Skin of body (tissue), 2 donors: ENCODE data around the gene RNF168. TPM values are rescaled to one million over a fixed set of nuclear protein-coding genes. Genes with fewer than 3 reads are reported as not detected.
"Not testable (repeated sequence)": the region's sequence is repeated elsewhere in the genome, so short reads cannot be mapped to it uniquely, and the experiment has no call there.

ENCODE experiments used
- DNase-seq: peaks from one replicate; lab custom pipeline; 2025; lab: John Stamatoyannopoulos, UW
- total RNA-seq: library from RNA; depleted of rRNA; stranded (reverse); fragments of >200 nt; gene quantifications from one replicate; pipeline ENCODE4 v1.2.3, GENCODE V29; 2014

RNF168 gene
- total RNA-seq, 1 donor from 2014 or later = 18.2 TPM

DNA sequence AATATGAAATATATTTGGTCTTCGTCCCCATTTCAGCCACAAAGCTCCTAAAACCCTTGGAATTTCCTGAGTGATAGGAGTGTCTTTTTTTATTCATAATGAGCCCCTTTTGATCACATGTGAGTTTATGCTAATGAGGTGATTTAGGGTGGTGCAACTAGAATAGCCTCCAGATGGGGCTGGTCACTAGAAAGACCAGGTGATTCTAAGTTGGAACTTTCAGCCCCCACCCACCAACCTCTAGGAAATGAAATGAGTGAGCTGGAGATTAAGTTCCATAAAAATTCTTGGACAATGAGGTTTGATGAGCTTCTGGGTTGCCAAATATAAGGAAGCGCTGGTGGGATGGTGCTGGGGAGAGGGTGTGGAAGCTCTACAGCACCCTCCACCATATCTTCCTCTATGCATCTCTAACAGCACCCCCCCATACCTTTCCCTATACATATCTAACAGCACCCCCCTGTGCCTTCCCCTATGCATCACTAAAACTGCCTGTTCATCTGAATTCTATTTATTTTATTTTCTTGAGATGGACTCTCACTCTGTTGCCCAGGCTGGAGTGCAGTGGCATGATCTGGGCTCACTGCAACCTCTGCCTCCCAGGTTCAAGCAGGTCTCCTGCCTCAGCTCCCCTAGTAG, 13.7 kb upstream of the RNF168 start:
- DNase-seq = no peak

DNA sequence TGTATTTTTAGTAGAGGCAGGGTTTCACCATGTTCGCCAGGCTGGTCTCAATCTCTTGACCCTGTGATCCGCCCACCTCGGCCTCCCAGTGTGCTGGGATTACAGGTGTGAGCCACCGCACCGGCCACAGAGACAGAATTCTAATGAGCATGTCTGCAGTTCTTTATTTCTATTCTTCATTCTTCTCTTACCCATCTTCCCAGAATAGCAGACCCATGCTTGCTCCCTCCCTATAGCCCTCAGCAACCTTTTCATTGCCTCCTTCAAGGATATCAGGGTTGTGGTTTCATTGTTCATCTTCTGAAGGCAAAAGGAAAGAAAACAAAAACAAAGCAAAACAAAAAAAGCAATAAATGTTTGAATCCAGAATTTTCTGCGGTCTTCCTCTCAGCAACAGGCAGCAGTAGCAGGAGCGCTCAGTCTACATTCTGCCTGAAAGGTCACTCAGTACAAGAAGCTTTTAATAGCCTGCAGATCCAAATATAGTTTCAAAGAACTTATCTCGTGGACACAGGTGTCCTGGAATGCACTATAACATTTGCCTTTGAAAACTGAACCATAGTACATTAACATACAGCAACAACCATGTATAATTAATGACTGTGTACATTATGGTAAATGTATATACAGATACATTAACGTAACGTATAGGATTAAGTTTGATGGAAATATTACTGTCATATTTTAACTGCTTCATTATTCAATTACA, 11.5 kb upstream of the RNF168 start, which contains the start of gene SMCO1:
TSS of gene SMCO1 (minus strand) at position 434 of the 709 bp plus-strand sequence. CDS start at position 297, 137 bp downstream.
- DNase-seq = no peak

DNA sequence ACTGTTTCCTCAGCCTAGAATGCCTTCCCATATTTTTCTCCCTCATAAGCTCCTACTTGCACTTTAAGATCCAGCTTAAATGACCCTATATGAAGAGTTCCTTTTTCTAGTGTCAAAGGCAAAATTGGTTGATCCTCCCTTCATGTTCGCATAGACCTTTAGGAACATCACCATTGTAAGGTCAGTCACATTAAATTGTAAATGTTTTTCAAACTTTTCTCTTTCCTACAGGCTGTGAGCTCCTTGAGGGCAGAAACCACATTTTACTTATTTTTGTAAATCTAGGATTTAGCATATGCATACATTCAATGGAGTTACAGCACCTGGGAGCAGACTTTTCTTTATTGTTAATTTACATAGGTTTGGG, 10.8 kb upstream of the RNF168 start:
- DNase-seq = no peak

DNA sequence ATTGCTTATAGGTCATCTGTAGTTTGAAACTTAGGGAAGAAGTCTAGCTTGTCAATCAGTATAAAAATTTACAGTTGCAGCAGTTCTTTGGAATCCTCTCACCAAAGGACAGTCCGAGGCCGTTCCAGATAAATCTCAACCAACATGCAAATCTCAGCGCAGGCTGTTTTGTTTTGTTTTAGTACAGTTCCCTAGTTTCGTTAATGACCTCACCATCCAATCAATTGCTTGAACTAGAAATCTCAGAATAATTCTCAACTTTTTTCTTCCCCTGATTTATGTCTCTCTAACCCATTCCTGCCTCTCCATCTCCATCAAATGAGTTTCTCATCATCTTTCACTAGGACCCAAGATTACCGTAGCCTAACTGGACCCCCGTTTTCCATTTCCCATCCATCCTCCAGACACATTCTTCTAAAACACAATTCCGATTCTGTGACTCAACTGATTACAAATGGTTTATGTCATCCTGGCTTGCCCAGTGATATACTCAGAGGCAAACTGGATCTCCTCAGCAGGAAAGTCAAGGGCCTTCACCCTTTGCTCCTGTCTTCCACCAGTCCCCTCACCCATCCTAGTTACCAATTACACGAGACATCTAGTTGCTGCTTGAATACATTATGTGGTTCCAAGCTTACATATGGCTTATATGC, 10.3 kb upstream of the RNF168 start:
- no peak for DNase-seq

DNA sequence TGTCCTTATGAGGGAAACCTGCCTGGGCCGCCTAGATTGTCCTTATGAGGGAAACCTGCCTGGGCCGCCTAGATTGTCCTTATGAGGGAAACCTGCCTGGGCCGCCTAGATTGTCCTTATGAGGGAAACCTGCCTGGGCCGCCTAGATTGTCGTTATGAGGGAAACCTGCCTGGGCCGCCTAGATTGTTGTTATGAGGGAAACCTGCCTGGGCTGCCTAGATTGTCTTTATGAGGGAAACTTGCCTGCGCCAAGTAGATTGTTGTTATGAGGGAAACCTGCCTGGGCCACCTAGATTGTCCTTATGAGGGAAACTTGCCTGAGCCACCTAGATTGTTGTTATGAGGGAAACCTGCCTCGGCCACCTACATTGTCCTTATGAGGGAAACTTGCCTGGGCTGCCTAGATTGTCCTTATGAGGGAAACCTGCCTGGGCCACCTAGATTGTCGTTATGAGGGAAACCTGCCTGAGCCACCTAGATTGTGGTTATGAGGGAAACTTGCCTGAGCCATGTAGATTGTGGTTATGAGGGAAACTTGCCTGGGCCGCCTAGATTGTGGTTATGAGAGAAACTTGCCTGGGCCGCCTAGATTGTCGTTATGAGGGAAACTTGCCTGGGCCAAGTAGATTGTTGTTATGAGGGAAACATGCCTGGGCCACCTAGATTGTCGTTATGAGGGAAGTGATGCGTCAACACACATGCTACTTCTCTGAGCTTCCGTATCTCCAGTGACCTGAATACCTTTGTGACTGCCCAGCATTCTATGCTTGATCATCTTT, 8.3 kb upstream of the RNF168 start:
- DNase-seq = not testable (repeated sequence)

DNA sequence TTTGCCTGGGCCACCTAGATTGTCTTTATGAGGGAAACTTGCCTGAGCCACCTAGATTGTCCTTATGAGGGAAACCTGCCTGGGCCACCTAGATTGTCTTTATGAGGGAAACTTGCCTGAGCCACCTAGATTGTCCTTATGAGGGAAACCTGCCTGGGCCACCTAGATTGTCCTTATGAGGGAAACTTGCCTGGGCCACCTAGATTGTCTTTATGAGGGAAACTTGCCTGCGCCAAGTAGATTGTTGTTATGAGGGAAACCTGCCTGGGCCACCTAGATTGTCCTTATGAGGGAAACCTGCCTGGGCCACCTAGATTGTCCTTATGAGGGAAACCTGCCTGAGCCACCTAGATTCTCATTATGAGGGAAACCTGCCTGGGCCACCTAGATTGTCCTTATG, 7.5 kb upstream of the RNF168 start:
- DNase-seq = not testable (repeated sequence)

DNA sequence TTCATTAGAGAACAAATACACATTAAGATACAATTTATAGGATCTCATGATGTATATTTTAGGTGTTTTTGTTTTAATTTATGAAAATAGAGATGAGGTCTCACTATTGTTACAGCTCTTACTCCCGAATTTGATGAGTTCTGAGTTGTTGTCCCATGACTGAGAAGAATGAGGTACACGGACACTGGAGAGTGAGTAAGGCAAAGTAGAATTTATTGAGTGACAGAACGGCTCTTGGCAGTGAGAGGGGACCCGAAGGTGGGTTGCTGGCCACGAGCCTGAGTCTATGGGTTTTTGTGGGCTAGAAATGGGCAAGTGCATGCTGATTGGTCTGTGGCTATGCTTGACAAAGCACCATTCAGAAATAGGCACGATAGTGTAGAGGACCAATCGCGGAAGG, 3.1 kb upstream of the RNF168 start:
- DNase-seq = no peak

DNA sequence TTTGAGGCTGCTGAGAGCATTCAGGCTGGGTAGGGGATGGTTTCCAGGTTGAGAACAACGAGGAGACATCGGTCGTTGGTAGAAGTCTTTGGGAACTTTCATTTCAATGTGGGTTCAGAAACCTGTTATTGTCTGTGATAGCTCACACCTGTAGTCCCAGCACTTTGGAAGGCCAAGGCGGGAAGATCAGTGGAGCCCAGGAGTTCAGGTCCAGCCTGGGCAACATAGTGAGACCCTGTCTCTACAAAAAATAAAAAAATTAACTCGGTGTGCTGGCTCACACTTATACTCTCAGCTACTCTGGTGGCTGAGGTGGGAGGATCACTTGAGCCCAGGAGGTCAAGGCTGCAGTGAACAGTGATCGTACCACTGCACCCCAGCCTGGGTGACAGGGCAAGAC, 988 bp upstream of the RNF168 start:
- no peak for DNase-seq

DNA sequence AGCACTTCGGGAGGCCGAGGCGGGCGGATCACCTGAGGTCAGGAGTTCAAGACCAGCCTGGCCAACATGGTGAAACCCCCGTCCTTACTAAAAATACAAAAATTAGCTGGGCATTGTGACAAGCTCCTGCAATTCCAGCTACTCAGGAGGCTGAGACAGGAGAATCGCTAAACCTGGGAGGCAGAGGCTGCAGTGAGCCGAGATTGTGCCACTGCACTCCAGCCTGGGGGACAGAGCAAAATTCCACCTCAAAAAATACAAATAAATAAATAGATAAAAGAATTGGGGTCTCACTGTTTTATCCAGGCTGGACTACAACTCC, 470 bp upstream of the RNF168 start:
- DNase-seq = not testable (repeated sequence)

DNA sequence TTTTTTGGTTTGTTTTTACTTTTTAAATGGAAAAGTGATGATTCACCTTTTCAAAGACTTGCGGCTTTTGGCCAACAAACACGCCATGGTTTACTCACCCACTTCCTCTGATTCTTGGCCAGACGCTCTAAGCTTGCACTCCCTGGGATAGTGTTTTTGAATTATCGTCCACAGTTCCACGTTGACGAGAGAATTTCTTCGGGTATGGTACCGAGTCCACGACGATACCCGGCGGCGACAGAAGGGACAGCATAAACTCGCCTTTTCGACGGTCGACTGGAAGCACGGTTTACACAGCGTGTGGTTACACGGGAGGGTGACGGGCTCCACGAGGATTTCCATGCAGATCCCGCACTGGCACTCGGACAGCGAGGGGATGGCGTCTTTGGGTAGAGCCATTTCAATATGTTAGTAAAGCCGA, 783 bp downstream of the RNF168 start:
- DNase-seq = peak; percentile 14

DNA sequence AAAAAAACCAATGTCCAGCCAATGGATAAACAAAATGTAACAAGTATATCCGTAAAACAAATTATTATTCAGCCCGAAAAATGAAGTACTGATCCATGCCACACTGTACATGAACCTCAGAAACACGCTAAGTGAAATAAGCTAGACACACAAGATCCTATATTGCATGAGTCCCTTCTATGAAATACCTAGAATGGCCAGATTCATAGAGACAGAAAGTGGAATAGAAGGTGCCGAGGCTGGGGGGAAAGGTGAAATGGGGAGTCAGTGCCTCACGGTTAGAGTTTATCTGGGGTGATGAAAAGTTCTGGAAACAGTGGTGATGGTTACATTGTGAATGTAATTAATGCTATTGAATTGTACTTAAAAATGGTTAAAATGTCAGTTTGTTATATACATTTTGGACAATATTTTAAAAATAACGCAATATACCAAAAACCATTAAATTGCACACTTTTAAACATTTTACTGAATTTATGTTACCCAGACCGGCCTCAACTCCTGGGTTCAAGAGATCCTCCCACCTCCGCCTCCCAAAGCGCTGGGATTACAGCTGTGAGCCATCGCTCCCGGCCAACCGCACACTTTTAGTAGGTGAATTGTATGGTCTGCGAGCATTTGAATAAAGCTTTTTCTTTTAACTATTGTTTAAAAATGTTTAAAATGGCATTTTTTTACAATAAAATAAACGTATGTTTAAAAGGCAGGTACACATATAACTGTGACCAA, 2.1 kb downstream of the RNF168 start:
- no peak for DNase-seq

DNA sequence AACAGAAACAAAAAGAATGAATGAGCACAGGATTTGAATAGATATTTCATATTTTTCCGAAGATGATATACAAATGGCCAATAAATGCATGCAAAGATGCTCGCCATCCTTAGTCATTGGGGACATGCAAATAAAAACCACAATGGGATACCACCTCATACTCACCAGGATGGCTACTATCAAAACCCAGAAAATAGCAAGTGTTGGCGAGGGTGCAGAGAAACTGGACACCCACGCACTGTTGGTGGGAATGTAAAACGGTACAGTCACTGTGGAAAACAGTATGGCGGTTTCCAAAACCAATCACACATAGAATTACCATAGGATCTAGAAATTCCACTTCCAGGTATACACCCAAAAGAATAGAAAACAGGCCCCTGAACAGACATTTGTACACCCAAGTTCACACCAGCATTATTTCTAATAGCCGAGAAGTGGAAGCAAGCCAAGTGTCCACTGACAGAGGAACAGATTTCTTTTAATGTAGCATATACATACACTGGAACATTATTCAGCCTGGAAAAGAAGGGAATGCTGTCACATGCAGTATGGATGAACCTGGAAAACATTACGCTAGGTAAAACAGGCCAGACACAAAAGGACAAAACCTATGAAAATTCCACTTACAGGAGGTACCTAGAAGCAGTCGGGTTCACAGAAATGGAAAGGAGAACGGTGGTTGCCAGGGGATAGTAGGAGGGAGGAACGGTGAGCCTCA, 3.6 kb downstream of the RNF168 start:
- DNase-seq = no peak

DNA sequence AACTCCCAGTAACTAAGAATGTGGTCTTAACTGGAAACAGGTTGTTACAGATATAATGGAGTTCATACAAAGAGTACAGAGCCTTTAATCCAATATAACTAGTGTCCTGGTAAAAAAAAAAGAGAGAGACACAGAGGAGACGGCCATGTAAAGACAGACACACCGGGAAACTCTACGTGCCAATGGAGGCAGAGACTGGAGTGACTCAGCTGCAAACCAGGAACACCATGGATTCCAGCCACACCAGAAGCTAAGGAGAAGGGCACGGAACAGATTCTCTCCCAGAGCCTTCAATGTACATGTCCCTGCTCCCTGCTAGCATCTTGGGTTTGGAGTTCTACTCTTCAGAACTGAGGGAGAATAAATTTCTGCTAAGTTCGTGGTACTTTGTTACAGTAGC, 4.5 kb downstream of the RNF168 start:
- no peak for DNase-seq

DNA sequence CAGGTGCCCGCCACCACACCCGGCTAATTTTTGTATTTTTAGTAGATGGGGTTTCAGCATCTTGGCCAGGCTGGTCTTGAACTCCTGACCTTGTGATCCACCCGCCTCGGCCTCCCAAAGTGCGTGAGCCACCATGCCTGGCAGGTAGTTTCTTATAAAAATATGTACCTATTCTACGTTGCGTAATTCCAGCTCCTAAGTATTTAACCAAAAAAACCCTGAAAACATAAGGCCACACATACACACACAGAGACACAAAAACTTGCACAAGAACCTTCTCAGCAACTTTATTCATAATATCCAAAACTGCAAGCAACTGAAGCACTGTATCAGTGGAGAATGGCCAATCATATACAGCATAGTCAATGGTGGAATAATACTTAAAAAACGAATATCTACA, 5.3 kb downstream of the RNF168 start:
- no peak for DNase-seq

DNA sequence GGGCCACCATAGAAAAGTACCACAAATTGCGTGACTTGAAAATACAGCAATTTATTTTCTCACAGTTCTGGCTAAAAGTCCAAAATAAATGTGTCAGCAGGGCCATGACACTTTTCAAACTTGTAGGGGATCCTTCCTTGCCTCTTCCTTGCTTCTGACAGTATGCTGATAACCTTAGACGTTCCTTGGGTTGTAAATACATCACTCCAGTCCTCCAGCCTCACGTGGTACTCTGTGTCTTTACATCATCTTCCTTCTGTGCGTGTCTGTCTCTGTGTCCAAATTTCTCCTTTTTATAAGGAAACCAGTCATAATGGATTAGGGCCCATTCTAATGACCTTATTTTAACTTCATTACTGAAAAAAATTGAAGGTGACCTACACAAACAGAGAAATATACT, 7.4 kb downstream of the RNF168 start:
- DNase-seq = no peak

DNA sequence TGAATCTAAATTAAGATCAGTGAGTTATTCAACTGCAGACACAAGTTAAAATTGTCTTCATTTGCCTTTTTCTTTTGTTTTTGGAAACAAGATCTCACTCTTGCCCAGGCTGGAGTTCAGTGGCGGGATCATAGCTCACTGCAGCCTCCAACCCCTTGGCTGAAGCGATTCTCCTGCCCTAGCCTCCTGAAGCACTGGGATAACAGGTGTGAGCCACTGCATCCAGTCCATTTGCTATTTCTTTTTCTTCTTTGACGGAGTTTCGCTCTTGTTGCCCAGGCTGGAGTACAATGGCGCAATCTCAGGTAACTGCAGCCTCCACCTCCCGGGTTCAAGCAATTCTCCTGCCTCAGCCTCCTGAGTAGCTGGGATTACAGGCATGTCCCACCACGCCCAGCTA, 10.3 kb downstream of the RNF168 start:
- DNase-seq = no peak

DNA sequence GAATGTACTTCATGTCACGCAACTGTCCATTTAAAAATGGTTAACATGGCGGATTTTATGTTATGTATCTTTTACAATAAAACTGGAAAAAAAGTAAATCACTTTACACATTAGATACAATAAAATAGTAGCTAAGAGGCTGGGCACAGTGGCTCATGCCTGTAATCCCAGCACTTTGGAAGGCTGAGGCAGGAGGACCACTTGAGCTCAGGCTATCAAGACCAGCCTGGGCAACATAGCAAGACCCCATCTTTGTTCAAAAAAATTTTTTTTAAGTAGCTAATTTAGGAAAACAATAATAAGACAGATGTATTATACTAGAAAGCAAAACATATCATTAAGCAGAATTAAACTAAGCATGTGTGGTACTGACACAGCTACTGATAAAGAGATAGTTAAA, 11.5 kb downstream of the RNF168 start:
- DNase-seq = no peak

DNA sequence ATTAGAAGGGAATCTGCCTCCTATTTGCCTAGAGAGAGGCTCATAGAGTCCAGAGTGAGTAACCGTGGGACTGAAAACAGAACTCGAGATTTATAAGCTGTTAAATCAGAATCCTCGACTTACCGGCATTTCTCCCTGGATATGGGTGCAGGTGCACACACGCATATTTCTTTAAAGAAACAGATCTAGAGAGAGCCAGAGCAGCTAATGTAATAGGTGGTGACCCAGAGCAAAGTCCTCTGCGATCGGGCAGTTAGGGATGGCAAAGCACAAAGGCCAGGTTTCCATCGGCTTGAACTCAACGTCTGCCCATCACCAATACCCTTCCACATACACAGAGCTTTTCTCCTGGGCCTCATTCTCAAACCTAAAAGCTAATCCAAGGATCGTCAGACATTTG, 13.8 kb downstream of the RNF168 start:
- DNase-seq = no peak

DNA sequence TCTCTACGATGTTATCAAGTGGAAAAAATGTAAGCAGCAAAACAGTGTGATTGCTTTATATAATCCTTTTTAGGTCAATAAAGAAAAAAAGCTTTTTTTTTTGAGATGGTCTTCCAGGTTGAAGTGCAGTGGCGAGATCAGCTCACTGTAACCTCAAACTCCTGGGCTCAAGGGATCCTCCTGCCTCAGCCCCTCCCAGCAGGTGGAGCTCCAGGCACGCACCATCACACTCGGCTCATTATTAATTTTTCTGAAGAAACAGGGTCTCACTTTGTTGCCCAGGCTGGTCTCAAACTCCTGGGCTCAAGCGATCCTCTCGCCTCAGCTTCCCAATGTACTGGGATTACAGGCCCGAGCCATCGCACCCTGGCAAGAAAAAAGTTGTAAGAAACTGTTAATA, 17.3 kb downstream of the RNF168 start:
- no peak for DNase-seq

DNA sequence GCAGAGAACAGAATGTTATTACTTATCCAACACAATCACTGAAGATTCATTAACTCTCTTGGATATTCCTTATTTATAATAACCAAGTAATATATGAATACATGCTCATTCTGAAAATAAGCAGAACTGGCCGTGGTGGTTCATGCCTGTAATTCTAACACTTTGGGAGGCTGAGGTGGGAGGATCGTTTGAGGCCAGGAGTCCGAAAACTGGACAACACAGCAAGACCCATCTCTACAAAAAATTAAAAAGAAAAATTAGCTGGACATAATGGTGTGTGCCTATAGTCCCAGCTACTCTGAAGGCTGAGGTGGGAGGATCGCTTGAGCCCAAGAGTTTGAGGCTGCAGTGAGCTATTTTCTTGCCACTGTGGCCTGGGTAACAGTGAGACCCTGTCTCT, 25.9 kb downstream of the RNF168 start:
- DNase-seq = no peak

DNA sequence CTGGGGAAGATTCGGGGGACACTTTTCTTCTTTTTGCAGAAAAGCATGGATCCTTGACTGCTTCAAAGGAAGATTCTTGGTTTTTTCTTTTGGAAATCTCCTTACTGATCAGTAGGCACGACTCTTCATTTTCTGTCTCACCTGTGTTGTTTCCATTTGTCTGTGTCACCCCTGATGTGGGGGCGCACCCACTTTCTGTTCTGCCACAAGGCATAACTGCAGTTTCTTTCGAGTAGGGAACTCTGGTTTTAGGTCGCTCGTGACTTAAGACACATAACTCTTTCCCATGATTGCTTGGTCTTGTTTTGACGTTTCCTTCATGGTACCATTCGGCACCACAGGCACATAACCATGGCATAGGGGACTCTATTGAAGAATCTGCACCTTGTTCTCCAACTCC, 31.3 kb downstream of the RNF168 start:
- no peak for DNase-seq
